Thymus (tissue), 11 donors: ENCODE results near the gene PRKAR1A. TPM values are rescaled to one million over a fixed set of nuclear protein-coding genes. Genes with fewer than 3 reads are reported as not detected.

Experiments used
- DNase-seq, 9 donors: peaks; one replicate each; pipeline ENCODE4 v3.0.0-alpha.2; 2013; ENCODE audit warnings: low spot score in 9 of 9, low read depth in 6 of 9, missing footprints in 1 of 9
- H3K27ac ChIP-seq, 2 donors: one replicate each; pipeline ENCODE4 v1.5.1; 2013; ENCODE audit warnings: control low read depth in 1 of 2, low read depth in 1 of 2, low read length in 1 of 2, mild to moderate bottlenecking in 1 of 2, moderate library complexity in 1 of 2
- H3K27me3 ChIP-seq, 2 donors: one replicate each; pipeline ENCODE4 v1.5.1; 2013; ENCODE audit warnings: low read length in 1 of 2; ENCODE audit not compliant: control insufficient read depth in 2 of 2, insufficient read depth in 1 of 2
- H3K36me3 ChIP-seq, 2 donors: one replicate each; pipeline ENCODE4 v1.5.1; 2013; ENCODE audit warnings: low read length in 1 of 2, mild to moderate bottlenecking in 1 of 2, moderate library complexity in 1 of 2; ENCODE audit not compliant: control insufficient read depth in 2 of 2, insufficient read depth in 2 of 2
- H3K4me1 ChIP-seq, 2 donors: one replicate each; pipeline ENCODE4 v1.5.1; 2013; ENCODE audit warnings: low read length in 2 of 2; ENCODE audit not compliant: control insufficient read depth in 2 of 2, insufficient read depth in 2 of 2
- H3K4me3 ChIP-seq, 2 donors: one replicate each; pipeline ENCODE4 v1.5.1; 2013; ENCODE audit warnings: low read length in 2 of 2, control low read depth in 1 of 2, mild to moderate bottlenecking in 1 of 2
- H3K9me3 ChIP-seq, 2 donors: one replicate each; pipeline ENCODE4 v1.5.1; 2013; ENCODE audit warnings: low read length in 1 of 2, mild to moderate bottlenecking in 1 of 2; ENCODE audit not compliant: control insufficient read depth in 2 of 2, insufficient read depth in 1 of 2
- WGBS: extraction: QIAGEN DNeasy Blood & Tissue Kit; methylation state at CpG from one replicate; pipeline ENCODE4 v1.1.7; 2013; 5-methylcytosine and 5-hydroxymethylcytosine counted together
- polyA plus RNA-seq: library from polyadenylated mRNA; stranded (reverse); fragments of 200-250 nt; gene quantifications from one replicate; pipeline ENCODE4 v1.2.3, GENCODE V29; 2013
- total RNA-seq: library from RNA; stranded (reverse); fragments of 120-200 nt; gene quantifications from one replicate; pipeline ENCODE4 v1.2.4, GENCODE V29; 2013
- donor health status: healthy.

PRKAR1A gene
- total and polyA plus RNA-seq, 2 donors, result 140 to 144 TPM

DNA sequence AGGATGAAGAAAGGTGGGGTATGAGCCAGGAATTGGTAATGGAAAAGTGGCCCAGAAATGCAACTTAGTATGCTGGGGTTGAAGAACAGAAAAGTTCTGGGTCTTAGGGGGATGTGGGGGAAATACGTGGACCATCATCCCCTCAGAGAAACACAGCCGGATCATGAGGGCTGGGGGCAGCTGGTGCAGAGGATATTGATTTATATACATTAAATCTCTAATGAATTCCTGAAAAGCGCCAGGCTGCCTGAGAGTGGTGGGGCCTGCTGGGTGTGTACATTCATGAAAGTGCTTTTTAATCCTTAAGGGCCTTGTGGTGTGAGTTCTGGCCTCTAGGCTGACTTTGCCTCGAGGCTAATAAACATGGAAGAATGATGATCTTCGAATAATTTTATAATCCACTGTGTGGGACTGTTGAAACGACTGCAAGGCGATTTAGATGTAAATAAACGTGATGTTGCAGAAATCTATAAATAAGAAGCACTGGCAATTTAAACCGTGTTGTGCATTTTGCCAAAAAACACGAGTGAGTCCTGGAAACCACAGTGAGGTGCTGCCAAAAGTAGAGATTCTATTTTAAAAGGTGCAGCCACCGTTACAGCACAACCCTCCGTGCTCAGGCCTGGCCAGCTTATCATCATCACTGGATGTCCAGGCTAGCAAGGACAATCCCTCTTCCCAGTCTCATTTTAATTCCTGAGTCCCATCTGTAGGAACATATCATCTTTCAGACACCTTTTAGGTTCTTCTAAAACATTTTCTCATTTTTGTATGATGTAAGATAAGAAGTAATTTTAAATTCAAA, 32.1 kb downstream of the PRKAR1A start:
- no peaks in the 10 kb centered on the region for H3K4me1 ChIP-seq
- peaks cover 4 to 5% of the 10 kb centered on the region in 2 donors for H3K36me3 ChIP-seq
- H3K27me3 ChIP-seq, result no peaks in the 10 kb centered on the region
- no peak for DNase-seq
- no peak overlapping the region for H3K4me3 ChIP-seq
- no peaks in the 10 kb centered on the region for H3K9me3 ChIP-seq
- 94% methylated on average over 12 of the region's 12 CpGs for WGBS
- no peak overlapping the region for H3K27ac ChIP-seq

DNA sequence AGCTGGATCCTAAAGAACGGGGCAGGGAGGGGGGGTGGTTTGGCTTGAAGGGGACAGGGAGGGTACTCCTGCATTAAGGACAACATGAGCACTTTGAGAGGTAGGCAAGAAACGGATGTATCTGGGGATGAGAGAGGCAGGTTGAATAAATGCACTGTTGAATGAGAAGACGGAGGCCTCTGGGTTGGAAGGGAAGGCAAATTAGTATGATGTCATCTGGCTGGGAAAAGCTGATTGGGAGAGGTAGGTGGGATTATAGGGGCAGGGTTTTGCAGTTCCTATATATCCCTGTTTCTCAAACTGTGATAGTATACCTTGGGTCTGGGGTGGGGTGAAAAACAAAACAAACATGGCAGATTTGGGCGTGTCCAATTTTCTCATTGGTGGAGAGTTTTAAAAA, 44.3 kb downstream of the PRKAR1A start:
- Histone ChIP-seq H3K27ac (no peak overlapping the region), H3K36me3 (peaks cover 0 to 2% of the 10 kb centered on the region in 2 donors), H3K4me1 (no peaks in the 10 kb centered on the region), H3K27me3 (no peaks in the 10 kb centered on the region), H3K4me3 (no peak overlapping the region), H3K9me3 (no peaks in the 10 kb centered on the region)
- WGBS, result 96% methylated on average over 4 of the region's 4 CpGs
- no peak for DNase-seq

- Histone ChIP-seq H3K27ac (no peak overlapping the region), H3K9me3 (no peaks in the 10 kb centered on the region), H3K4me1 (no peaks in the 10 kb centered on the region), H3K4me3 (no peak overlapping the region), H3K36me3 (no peaks in the 10 kb centered on the region), H3K27me3 (no peaks in the 10 kb centered on the region)
- 44% methylated on average over 1 of the region's 1 CpG for WGBS
- DNase-seq, result no peak
These were observed 47.1 kb downstream of the PRKAR1A start for GRCh38 chr17:68559316-68559715.

GRCh38 chr17:68560966-68561720, 48.9 kb downstream of the PRKAR1A start:
- WGBS, result 62% methylated on average over 3 of the region's 3 CpGs
- H3K27me3 ChIP-seq, result no peaks in the 10 kb centered on the region
- no peaks in the 10 kb centered on the region for H3K36me3 ChIP-seq
- H3K4me1 ChIP-seq, result no peaks in the 10 kb centered on the region
- no peaks in the 10 kb centered on the region for H3K9me3 ChIP-seq
- no peak overlapping the region for H3K4me3 ChIP-seq
- no peak for DNase-seq
- H3K27ac ChIP-seq, result no peak overlapping the region

GRCh38 chr17:68562736-68563135, 50.5 kb downstream of the PRKAR1A start:
- H3K4me1 ChIP-seq, result no peaks in the 10 kb centered on the region
- H3K4me3 ChIP-seq, result no peak overlapping the region
- whole genome bisulfite sequencing, result 96% methylated on average over 4 of the region's 4 CpGs
- H3K27ac ChIP-seq, result no peak overlapping the region
- H3K9me3 ChIP-seq, result no peaks in the 10 kb centered on the region
- DNase-seq, result no peak
- H3K36me3 ChIP-seq, result no peaks in the 10 kb centered on the region
- H3K27me3 ChIP-seq, result no peaks in the 10 kb centered on the region

DNA sequence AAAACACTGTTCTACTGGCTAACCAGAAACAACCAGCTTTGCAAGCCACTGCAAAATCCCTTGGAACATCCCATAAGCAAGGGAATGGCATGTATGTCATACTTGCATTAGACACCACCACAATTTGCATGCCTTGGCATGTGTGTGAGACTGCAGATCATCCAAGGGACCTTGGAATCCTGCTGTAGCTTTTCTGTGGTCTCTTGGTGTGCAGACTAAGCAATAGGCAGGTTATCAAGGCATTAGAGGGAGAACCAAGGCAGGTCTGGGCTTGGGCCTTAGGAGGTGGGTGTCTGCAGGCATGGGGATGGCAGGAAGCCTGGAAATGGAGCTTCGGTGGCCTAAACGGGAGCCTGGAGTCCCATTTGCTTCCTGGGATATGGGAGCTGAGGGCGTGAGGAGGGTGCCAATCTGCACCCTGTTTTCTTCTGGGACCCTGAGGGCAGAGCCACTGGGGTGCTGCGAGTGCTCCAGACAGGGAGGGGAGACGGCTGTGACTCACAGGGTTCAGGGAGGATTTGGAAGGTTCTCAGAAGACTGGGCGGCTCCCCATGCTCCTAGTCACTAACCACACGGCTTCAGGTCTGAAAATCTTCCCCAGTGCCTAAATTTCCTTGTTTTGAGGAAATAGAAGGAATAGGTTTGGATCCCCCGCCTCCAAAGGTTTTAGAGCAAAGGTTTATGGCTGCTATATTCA, 52.3 kb downstream of the PRKAR1A start:
- peak overlapping the region in 1 of 2 donors; percentile 15 for H3K27ac ChIP-seq
- no peak overlapping the region for H3K4me3 ChIP-seq
- H3K36me3 ChIP-seq, result no peaks in the 10 kb centered on the region
- H3K4me1 ChIP-seq, result no peaks in the 10 kb centered on the region
- H3K27me3 ChIP-seq, result no peaks in the 10 kb centered on the region
- no peak for DNase-seq
- WGBS, result 92% methylated on average over 8 of the region's 8 CpGs
- no peaks in the 10 kb centered on the region for H3K9me3 ChIP-seq

DNA sequence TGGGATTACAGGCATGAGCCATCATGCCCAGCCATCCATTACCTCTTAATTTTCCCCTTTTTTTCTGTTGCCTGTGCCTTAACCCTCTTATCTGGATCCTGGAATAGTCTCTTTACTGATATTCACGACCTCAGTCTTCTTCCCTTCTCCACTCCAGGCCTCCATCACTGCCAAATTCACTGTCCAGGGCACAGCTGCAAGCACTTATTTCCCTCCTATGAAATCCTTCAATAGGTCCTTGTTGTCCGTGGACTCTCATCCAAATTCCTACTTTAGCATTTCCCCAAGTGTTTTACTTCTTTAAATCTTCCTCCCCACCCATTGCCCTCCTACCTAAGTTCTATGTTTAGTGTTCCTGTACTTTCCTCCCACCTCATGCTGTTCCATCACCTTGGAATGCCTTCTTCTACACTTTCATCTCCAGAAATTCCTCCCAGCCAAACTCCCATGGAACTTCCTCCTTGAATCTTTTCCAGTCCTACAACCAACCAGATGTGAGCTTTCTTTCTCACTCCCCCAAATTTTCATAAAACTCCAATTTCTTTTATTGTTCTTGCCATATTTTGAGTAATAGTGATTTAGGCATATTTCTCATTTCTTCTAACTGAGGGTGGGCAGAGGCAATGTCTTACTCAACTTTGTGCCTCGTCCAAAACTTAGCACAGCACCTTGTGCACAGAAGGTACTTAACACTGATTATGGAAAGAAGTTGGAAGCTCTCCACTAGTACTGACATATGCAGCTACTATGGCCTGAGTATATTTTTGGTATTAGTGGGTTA, 53.6 kb downstream of the PRKAR1A start:
- DNase-seq, result no peak
- H3K36me3 ChIP-seq, result no peaks in the 10 kb centered on the region
- no peaks in the 10 kb centered on the region for H3K27me3 ChIP-seq
- H3K4me1 ChIP-seq, result no peaks in the 10 kb centered on the region
- no peak overlapping the region for H3K27ac ChIP-seq
- H3K9me3 ChIP-seq, result no peaks in the 10 kb centered on the region
- no peak overlapping the region for H3K4me3 ChIP-seq
- WGBS, result 92% methylated on average over 3 of the region's 3 CpGs

DNA sequence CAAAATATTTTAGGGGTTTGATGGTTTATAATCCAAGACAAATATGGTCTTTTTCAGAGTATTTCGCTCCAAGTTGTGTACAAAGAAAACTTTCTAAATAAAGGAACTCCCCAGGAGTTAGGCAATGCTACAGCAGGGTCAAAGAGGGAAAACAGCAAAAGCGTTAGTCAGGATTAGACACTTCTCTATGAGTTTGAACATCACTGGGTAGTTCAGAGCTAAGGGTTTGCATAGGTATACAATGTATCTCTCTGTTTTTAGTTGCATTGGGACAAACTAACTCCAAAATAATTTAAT, 54.2 kb downstream of the PRKAR1A start:
- no peak overlapping the region for H3K27ac ChIP-seq
- H3K27me3 ChIP-seq, result no peaks in the 10 kb centered on the region
- WGBS, result 90% methylated on average over 2 of the region's 2 CpGs
- H3K9me3 ChIP-seq, result no peaks in the 10 kb centered on the region
- no peaks in the 10 kb centered on the region for H3K4me1 ChIP-seq
- H3K36me3 ChIP-seq, result no peaks in the 10 kb centered on the region
- H3K4me3 ChIP-seq, result no peak overlapping the region
- DNase-seq, result no peak
